ENCODE data around the gene MIER2.

Gene MIER2

DNA sequence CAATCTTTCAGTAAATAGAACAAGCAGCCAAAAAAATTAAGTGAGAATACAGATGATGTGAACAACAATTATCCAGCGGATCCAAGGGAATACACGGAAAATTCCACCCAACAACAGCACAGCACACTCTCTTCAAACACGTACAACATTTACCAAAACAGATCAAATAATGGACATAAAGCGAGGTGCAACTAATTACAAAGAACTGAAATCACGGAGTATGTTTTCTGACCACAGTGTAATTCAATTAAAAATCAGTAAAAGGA, 26.2 kb downstream of the MIER2 start:
- DNase-seq, result no peak
- no peaks in the 10 kb centered on the region for H3K4me1 Mint-ChIP-seq
- H3K4me3 Mint-ChIP-seq, result no peak overlapping the region
- H3K27ac Mint-ChIP-seq, result no peak overlapping the region
- CTCF ChIA-PET, result no interaction called here
- H3K27me3 Mint-ChIP-seq, result no peaks in the 10 kb centered on the region
- no peaks in the 10 kb centered on the region for H3K9me3 Mint-ChIP-seq
- peaks cover 39% of the 10 kb centered on the region for H3K36me3 Mint-ChIP-seq

GRCh38 chr19:317710-318508, 26.7 kb downstream of the MIER2 start:
- H3K27ac Mint-ChIP-seq, result no peak overlapping the region
- no peaks in the 10 kb centered on the region for H3K27me3 Mint-ChIP-seq
- no peak for DNase-seq
- no peak overlapping the region for H3K4me3 Mint-ChIP-seq
- no peaks in the 10 kb centered on the region for H3K4me1 Mint-ChIP-seq
- H3K36me3 Mint-ChIP-seq, result peaks cover 39% of the 10 kb centered on the region
- H3K9me3 Mint-ChIP-seq, result no peaks in the 10 kb centered on the region
- CTCF ChIA-PET, result no interaction called here

DNA sequence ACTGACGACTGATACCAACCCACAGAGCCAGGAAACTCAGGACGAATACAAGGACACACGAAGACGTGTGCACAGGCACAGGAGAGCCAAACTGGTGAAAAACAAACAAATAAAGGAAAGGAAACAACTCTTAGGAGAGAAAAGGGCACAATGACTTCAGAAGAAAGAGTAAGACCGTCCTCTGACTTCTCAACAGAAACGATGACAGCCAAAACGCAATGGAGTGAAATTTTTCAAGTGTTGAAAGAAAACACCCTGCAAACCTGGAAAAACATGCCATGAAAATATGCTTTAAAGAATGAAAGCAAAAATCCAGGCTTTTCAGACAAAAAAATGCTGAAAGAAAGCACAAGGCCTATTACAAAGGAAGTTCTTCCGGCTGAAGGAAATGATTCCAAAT, 28.8 kb downstream of the MIER2 start:
- CTCF ChIA-PET, result no interaction called here
- Mint-ChIP-seq H3K27ac (peak overlapping the region; percentile 81), H3K4me1 (no peaks in the 10 kb centered on the region), H3K36me3 (peaks cover 37% of the 10 kb centered on the region), H3K9me3 (no peaks in the 10 kb centered on the region), H3K4me3 (no peak overlapping the region), H3K27me3 (no peaks in the 10 kb centered on the region)
- DNase-seq, result no peak

GRCh38 chr19:313988-314815, 30.4 kb downstream of the MIER2 start:
- no peak overlapping the region for H3K27ac Mint-ChIP-seq
- no peaks in the 10 kb centered on the region for H3K9me3 Mint-ChIP-seq
- DNase-seq, result no peak
- H3K4me3 Mint-ChIP-seq, result no peak overlapping the region
- H3K36me3 Mint-ChIP-seq, result peaks cover 31% of the 10 kb centered on the region
- CTCF ChIA-PET, result interaction anchor here (0.8 to 1.4 kb wide), 2 partner anchors 19 to 46 kb away, joined by 3 to 4 read pairs; no protein-coding TSS in a partner anchor
- H3K27me3 Mint-ChIP-seq, result no peaks in the 10 kb centered on the region
- H3K4me1 Mint-ChIP-seq, result no peaks in the 10 kb centered on the region

DNA sequence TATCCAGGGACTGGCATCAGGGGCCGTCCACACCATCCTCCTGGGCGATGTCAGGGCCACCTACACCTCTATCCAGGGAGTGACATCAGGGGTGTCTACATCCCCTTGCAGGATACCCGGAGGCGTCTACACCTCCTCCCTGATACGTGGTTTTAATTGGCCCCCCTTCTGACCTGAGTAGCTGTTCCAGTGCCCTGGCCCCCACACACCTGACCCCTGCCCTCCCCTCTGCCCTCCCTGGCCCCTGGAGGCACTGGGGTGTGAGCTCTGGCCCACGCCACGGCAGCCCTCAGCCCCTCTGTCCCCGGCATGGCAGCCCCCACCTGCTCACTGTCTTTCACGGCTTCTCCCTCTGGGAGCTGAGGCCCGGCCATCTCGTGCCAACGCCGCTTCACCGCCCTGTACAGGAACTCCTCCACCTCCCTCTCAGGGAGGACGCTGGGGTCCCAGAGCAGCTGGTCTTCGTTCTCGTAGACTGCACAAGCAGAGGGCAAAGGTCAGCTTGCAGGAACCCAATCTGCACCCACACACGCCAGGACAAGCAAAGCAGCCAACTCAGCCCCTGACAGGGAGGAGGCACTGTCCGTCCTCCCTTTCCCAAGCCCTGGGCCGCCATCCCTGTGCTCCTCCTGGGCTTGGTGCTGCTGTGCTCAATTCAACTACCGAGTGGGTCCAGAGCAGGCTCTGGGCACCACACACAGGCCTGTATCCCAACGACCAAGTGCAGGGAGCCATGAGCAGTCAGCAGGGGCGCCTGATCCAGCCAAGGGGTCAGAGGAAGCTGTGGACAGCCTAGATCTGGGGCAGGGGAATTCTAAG, 31.2 kb downstream of the MIER2 start:
- no peak overlapping the region for H3K27ac Mint-ChIP-seq
- no peaks in the 10 kb centered on the region for H3K9me3 Mint-ChIP-seq
- H3K36me3 Mint-ChIP-seq, result peaks cover 31% of the 10 kb centered on the region
- no peak for DNase-seq
- no peaks in the 10 kb centered on the region for H3K4me1 Mint-ChIP-seq
- CTCF ChIA-PET, result interaction anchor here (0.8 to 1.4 kb wide), 2 partner anchors 18 to 46 kb away, joined by 3 to 4 read pairs; no protein-coding TSS in a partner anchor
- no peaks in the 10 kb centered on the region for H3K27me3 Mint-ChIP-seq
- no peak overlapping the region for H3K4me3 Mint-ChIP-seq

DNA sequence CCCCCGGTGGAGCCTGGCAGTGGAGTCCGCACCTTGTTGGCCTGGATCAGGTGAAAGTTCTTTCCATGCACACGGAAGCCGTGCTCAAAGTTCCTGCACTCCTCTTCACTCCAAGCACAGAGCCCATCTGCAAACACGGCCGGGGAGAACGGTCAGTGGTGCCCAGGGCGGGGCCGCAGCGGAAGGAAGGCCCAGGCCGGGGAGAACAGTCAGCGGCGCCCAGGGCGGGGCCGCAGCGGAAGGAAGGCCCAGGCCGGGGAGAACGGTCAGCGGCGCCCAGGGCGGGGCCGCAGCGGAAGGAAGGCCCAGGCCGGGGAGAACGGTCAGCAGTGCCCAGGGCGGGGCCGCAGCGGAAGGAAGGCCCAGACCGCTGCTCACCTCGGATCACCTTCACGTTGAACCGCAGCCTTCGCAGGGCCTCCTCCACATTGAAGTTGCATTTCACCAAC, 32.8 kb downstream of the MIER2 start:
- no peaks in the 10 kb centered on the region for H3K4me1 Mint-ChIP-seq
- no peak overlapping the region for H3K4me3 Mint-ChIP-seq
- H3K36me3 Mint-ChIP-seq, result peaks cover 28% of the 10 kb centered on the region
- H3K27ac Mint-ChIP-seq, result no peak overlapping the region
- no peaks in the 10 kb centered on the region for H3K9me3 Mint-ChIP-seq
- H3K27me3 Mint-ChIP-seq, result no peaks in the 10 kb centered on the region
- DNase-seq, result no peak
- CTCF ChIA-PET, result no interaction called here

- no peaks in the 10 kb centered on the region for H3K9me3 Mint-ChIP-seq
- no peak for DNase-seq
- no peaks in the 10 kb centered on the region for H3K4me1 Mint-ChIP-seq
- CTCF ChIA-PET, result interaction anchor here (0.6 kb wide), 1 partner anchor 24 kb away, joined by 3 read pairs; no protein-coding TSS in a partner anchor
- no peaks in the 10 kb centered on the region for H3K27me3 Mint-ChIP-seq
- H3K36me3 Mint-ChIP-seq, result peaks cover 23% of the 10 kb centered on the region
- H3K4me3 Mint-ChIP-seq, result no peak overlapping the region
- H3K27ac Mint-ChIP-seq, result no peak overlapping the region
These were observed 33.7 kb downstream of the MIER2 start for GRCh38 chr19:310781-311496.

GRCh38 chr19:310141-310651, 34.4 kb downstream of the MIER2 start:
- Mint-ChIP-seq H3K27ac (no peak overlapping the region), H3K4me3 (no peak overlapping the region), H3K9me3 (no peaks in the 10 kb centered on the region), H3K27me3 (no peaks in the 10 kb centered on the region), H3K36me3 (peaks cover 23% of the 10 kb centered on the region), H3K4me1 (no peaks in the 10 kb centered on the region)
- DNase-seq, result no peak
- CTCF ChIA-PET, result interaction anchor here (0.6 kb wide), 1 partner anchor 24 kb away, joined by 3 read pairs; no protein-coding TSS in a partner anchor

GRCh38 chr19:309206-309565, 35.4 kb downstream of the MIER2 start:
- H3K27me3 Mint-ChIP-seq, result no peaks in the 10 kb centered on the region
- peaks cover 25% of the 10 kb centered on the region for H3K36me3 Mint-ChIP-seq
- no peak overlapping the region for H3K27ac Mint-ChIP-seq
- CTCF ChIA-PET, result no interaction called here
- H3K4me1 Mint-ChIP-seq, result no peaks in the 10 kb centered on the region
- H3K9me3 Mint-ChIP-seq, result no peaks in the 10 kb centered on the region
- H3K4me3 Mint-ChIP-seq, result no peak overlapping the region
- DNase-seq, result no peak

DNA sequence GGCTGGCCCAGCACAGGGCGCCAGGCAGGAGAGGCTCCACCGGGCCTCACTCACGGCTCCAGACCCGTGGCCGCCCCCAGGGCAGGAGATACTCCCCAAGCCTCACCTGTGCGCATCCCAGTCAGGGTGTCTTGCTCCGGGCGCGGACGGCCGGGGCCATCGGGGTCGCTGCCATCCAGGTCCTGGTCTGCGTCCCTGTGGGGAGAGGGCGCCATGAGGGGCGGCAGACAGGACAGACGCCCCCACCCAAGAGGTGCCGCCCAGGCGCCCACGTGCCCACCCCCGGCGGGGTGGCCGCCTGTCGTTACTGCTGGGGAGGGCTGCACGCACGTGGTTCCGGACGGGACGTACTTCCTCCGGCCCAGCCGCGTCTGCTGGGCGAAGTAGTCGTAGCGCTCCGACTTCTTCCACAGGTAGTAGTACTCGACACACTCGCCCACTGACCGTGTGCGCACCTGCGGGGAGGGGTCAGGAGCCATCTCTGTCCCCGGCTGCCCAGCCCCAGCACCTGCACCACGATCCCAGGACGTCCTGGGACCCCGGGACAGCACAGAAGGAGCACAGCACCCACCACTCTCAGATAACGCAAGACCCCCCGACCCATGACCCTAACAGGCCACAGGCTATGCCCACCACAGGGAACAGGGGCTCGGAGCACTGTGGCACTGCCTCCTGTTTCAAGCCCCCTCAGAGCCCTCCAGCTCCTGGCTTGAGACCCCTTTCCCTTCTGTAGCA, 36.0 kb downstream of the MIER2 start:
- H3K4me3 Mint-ChIP-seq, result no peak overlapping the region
- H3K36me3 Mint-ChIP-seq, result peaks cover 22% of the 10 kb centered on the region
- no peak for DNase-seq
- H3K9me3 Mint-ChIP-seq, result no peaks in the 10 kb centered on the region
- CTCF ChIA-PET, result no interaction called here
- H3K4me1 Mint-ChIP-seq, result no peaks in the 10 kb centered on the region
- H3K27me3 Mint-ChIP-seq, result no peaks in the 10 kb centered on the region
- no peak overlapping the region for H3K27ac Mint-ChIP-seq

DNA sequence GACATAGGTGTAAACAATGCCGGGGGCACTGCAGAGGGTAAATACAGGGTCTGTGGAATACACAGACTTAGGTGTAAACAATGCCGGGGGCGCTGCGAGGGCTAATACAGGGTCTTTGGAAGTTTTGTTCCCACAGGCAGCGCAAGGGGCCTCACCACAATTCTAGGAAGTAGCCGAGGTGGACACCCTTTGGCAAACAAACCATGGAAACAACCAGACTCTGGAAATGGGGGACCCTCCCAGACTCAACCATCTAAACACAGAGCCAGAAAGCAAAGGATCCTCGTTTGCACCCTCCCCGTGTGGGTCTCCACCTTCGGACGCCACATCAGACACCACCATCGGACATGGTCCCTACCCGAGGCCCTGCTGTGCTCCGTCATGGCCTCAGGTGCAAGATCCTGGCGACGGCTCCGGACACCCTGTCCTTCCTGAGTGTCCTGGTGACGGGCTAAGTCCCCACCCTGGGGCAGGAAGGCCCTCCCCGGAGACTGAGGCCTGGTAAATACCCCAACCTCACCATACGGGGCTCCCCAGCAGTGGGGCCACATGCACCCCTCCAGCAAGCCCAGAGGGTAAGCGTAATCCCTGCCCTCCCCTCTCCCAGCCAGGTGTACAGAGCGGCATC, 36.7 kb downstream of the MIER2 start:
- Mint-ChIP-seq H3K4me3 (no peak overlapping the region), H3K27ac (no peak overlapping the region), H3K9me3 (no peaks in the 10 kb centered on the region), H3K36me3 (peaks cover 22% of the 10 kb centered on the region), H3K4me1 (no peaks in the 10 kb centered on the region), H3K27me3 (no peaks in the 10 kb centered on the region)
- CTCF ChIA-PET, result no interaction called here
- no peak for DNase-seq

GRCh38 chr19:307111-307531, 37.5 kb downstream of the MIER2 start:
- CTCF ChIA-PET, result no interaction called here
- no peaks in the 10 kb centered on the region for H3K27me3 Mint-ChIP-seq

More at GRCh38 chr19:307111-307531, 37.5 kb downstream of the MIER2 start:
- Mint-ChIP-seq H3K4me1 (no peaks in the 10 kb centered on the region), H3K27ac (no peak overlapping the region), H3K4me3 (no peak overlapping the region), H3K36me3 (peaks cover 22% of the 10 kb centered on the region), H3K9me3 (no peaks in the 10 kb centered on the region)
- no peak for DNase-seq

Data from activated naive CD4-positive, alpha-beta T cell treated with anti-CD3 and anti-CD28 coated beads, Interleukin-2, amount 10 ng/mL, durations not matched to agents 7 days and 5 days (primary cell).